HFFc6 (cell line): ENCODE data around the gene PILRB. TPM values are rescaled to one million over a fixed set of nuclear protein-coding genes. Genes with fewer than 3 reads are reported as not detected.

ENCODE experiments used
- DNase-seq: peaks from one replicate; pipeline ENCODE4 v3.0.0-alpha.2; 2018
- H3K27ac Mint-ChIP-seq: 2 replicates; pipeline ENCODE4 v1.8.0; 2020; ENCODE audit warnings: mild to moderate bottlenecking, mixed read lengths
- H3K27me3 Mint-ChIP-seq: 2 replicates; pipeline ENCODE4 v1.8.0; 2021; ENCODE audit warnings: mild to moderate bottlenecking, moderate library complexity, mixed read lengths; ENCODE audit not compliant: insufficient read depth
- H3K36me3 Mint-ChIP-seq: 2 replicates; pipeline ENCODE4 v1.8.0; 2021; ENCODE audit warnings: low read depth, mixed read lengths
- H3K4me1 Mint-ChIP-seq: 2 replicates; pipeline ENCODE4 v1.8.0; 2020; ENCODE audit warnings: low read depth, mixed read lengths
- H3K4me3 Mint-ChIP-seq: 2 replicates; pipeline ENCODE4 v1.8.0; 2020; ENCODE audit warnings: mild to moderate bottlenecking, moderate library complexity, mixed read lengths
- H3K9me3 Mint-ChIP-seq: 2 replicates; pipeline ENCODE4 v1.8.0; 2020; ENCODE audit warnings: mild to moderate bottlenecking, mixed read lengths
- total RNA-seq, 6 experiments: library from RNA; stranded (reverse); fragmentation: NEBNext Ultra II Directional; extraction: Animal tissue kit (Norgen Biotek cat#: 25700); gene quantifications; 2 replicates in 1 of 6; 3 replicates in 5 of 6; pipeline ENCODE4 v1.2.3, GENCODE V29; 2021
- TF ChIP-seq, protein P1 (sequence below): fragments of 200-600 bp; sonication (generic); IDR thresholded peaks from 2 replicates; pipeline ENCODE4 v1.5.0; 2021; ENCODE audit warnings: antibody characterized with exemption, mild to moderate bottlenecking

PILRB gene
- total RNA-seq, 6 experiments from 2014 or later = 7.0 to 12.6 (median 10.6) TPM

DNA sequence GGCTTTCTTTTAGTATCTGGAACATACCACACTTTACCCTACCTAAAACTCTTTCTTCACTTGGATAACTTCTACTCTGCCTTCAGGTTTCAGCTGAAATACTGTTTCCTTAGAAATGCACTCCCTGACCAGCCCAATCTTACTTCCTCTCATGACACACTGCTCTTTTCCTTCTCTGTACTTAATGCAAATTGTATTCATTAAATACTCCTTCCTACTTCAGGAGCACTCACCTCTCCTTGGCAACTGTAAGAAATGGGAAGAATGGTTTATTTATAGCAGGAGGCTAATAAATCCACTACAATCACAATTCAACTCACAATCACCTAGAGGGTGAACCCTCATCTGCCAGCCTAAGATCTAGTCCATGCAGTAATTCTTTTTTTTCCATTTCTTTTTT is 55.4 kb downstream of the PILRB start:
- H3K9me3 Mint-ChIP-seq = no peaks in the 10 kb centered on the region
- H3K36me3 Mint-ChIP-seq = no peaks in the 10 kb centered on the region
- H3K4me1 Mint-ChIP-seq = no peaks in the 10 kb centered on the region
- no peak overlapping the region for H3K27ac Mint-ChIP-seq
- H3K4me3 Mint-ChIP-seq = no peak overlapping the region
- H3K27me3 Mint-ChIP-seq = peaks cover 6% of the 10 kb centered on the region; the same call in 1 of the 2 replicates
- no peak for DNase-seq
- TF ChIP-seq, protein P1, sequence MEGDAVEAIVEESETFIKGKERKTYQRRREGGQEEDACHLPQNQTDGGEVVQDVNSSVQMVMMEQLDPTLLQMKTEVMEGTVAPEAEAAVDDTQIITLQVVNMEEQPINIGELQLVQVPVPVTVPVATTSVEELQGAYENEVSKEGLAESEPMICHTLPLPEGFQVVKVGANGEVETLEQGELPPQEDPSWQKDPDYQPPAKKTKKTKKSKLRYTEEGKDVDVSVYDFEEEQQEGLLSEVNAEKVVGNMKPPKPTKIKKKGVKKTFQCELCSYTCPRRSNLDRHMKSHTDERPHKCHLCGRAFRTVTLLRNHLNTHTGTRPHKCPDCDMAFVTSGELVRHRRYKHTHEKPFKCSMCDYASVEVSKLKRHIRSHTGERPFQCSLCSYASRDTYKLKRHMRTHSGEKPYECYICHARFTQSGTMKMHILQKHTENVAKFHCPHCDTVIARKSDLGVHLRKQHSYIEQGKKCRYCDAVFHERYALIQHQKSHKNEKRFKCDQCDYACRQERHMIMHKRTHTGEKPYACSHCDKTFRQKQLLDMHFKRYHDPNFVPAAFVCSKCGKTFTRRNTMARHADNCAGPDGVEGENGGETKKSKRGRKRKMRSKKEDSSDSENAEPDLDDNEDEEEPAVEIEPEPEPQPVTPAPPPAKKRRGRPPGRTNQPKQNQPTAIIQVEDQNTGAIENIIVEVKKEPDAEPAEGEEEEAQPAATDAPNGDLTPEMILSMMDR = no peak

DNA sequence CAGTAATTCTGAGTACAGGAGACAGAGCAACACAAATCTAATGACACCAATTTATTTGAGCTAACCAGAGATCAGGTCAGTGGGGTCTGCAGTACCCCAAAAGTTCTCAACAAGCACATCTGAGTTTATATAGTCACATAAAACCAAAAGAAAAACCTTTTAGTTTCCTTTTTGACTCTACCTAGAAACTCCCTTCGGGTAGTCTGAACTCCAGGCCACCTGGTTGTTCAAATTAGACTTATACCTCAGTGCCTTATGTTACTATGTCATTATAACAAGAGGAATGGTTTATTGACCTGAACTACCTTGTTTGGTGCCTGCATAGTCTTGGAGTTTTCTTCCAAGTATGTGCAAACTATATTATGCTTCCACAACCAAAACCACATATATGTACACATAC is 56.0 kb downstream of the PILRB start:
- no peaks in the 10 kb centered on the region for H3K9me3 Mint-ChIP-seq
- no peak overlapping the region for H3K4me3 Mint-ChIP-seq
- H3K27me3 Mint-ChIP-seq = peaks cover 6% of the 10 kb centered on the region; the same call in 1 of the 2 replicates
- H3K36me3 Mint-ChIP-seq = no peaks in the 10 kb centered on the region
- DNase-seq = no peak
- TF ChIP-seq, protein P1 = no peak
- H3K27ac Mint-ChIP-seq = no peak overlapping the region
- no peaks in the 10 kb centered on the region for H3K4me1 Mint-ChIP-seq

DNA sequence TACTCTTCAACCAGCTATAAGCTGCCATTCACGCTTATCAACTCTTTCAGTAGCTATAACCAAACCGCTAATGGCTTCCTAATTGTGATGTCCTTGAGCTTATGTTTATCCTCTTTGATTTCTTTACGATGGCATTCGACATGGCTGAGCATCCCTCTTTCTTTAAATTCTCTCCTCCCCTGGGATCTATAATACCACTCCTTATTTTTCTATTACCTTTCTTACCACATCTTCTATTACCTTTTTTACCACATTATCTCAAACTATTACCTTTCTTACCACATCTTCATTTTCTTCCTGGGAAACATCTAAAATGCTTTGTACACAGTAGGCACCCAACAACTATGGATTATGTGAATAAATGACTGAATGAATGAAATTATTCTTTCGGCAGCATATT is 57.5 kb downstream of the PILRB start:
- TF ChIP-seq, protein P1 = no peak
- no peaks in the 10 kb centered on the region for H3K36me3 Mint-ChIP-seq
- no peaks in the 10 kb centered on the region for H3K4me1 Mint-ChIP-seq
- no peak overlapping the region for H3K27ac Mint-ChIP-seq
- no peak for DNase-seq
- H3K27me3 Mint-ChIP-seq = peaks cover 6% of the 10 kb centered on the region; the same call in 1 of the 2 replicates
- H3K4me3 Mint-ChIP-seq = no peak overlapping the region
- H3K9me3 Mint-ChIP-seq = no peaks in the 10 kb centered on the region

Other genes starting within 250 kb of the PILRB start
- gene TAF6, start 238.8 kb upstream of the PILRB start, total RNA-seq = 10 to 100 TPM; 66.4 to 78.6 (median 77.4) TPM
- 10 to 100 TPM; 24.4 to 32.4 (median 26.3) TPM for gene CNPY4, start 238.5 kb upstream of the PILRB start, total RNA-seq
- gene MBLAC1, start 231.2 kb upstream of the PILRB start, total RNA-seq = 1 to 10 TPM; 2.3 to 3.0 (median 2.5) TPM
- gene LAMTOR4, start 209.2 kb upstream of the PILRB start, total RNA-seq = 100 to 1,000 TPM in 5 of 6 experiments, 10 to 100 TPM in 1; 99.5 to 137 (median 110) TPM
- 10 to 100 TPM; 19.1 to 23.4 (median 21.7) TPM for gene TRAPPC14, start 199.4 kb upstream of the PILRB start, total RNA-seq
- gene GAL3ST4, start 189.5 kb upstream of the PILRB start, total RNA-seq = 1 to 10 TPM; 5.1 to 8.6 (median 7.1) TPM
- 1 to 10 TPM in 3 of 6 experiments, under 1 TPM in 3; 0.57 to 1.4 (median 0.86) TPM for gene GPC2, start 180.7 kb upstream of the PILRB start, total RNA-seq
- gene STAG3, start 180.2 kb upstream of the PILRB start, total RNA-seq = under 1 TPM; 0.24 to 0.91 (median 0.43) TPM
- gene PVRIG, start 138.2 kb upstream of the PILRB start, total RNA-seq = under 1 TPM in 4 of 6 experiments, not detected in 2; 0.51 to 0.87 (median 0.61) TPM
- not detected for gene SPDYE3, start 50.4 kb upstream of the PILRB start, total RNA-seq
- under 1 TPM in 4 of 6 experiments, not detected in 2; 0.30 to 0.34 (median 0.31) TPM for gene PILRA, start 15.4 kb downstream of the PILRB start, total RNA-seq
- gene ZCWPW1, start 70.6 kb downstream of the PILRB start, total RNA-seq = 1 to 10 TPM in 4 of 6 experiments, under 1 TPM in 2; 0.55 to 1.7 (median 1.2) TPM
- gene MEPCE, start 71.7 kb downstream of the PILRB start, total RNA-seq = 10 to 100 TPM; 38.7 to 42.9 (median 41.2) TPM
- 10 to 100 TPM; 22.9 to 33.6 (median 26.5) TPM for gene PPP1R35, start 78.4 kb downstream of the PILRB start, total RNA-seq
- 1 to 10 TPM in 3 of 6 experiments, under 1 TPM in 3; 0.66 to 1.6 (median 1.0) TPM for gene SPACDR, start 106.1 kb downstream of the PILRB start, total RNA-seq
- 10 to 100 TPM; 50.6 to 54.5 (median 51.7) TPM for gene TSC22D4, start 121.1 kb downstream of the PILRB start, total RNA-seq
- under 1 TPM; 0.50 to 0.99 (median 0.86) TPM for gene NYAP1, start 125.8 kb downstream of the PILRB start, total RNA-seq
- 10 to 100 TPM; 14.4 to 21.4 (median 18.9) TPM for gene AGFG2, start 181.1 kb downstream of the PILRB start, total RNA-seq
- gene SAP25, start 215.8 kb downstream of the PILRB start, total RNA-seq = under 1 TPM in 3 of 6 experiments, not detected in 3; 0.40 to 0.87 (median 0.55) TPM
- gene LRCH4, start 228.0 kb downstream of the PILRB start, total RNA-seq = 10 to 100 TPM; 34.7 to 40.6 (median 38.5) TPM
- gene FBXO24, start 228.2 kb downstream of the PILRB start, total RNA-seq = under 1 TPM; 0.20 to 0.47 (median 0.28) TPM
- 100 to 1,000 TPM; 291 to 396 (median 388) TPM for gene PCOLCE, start 244.2 kb downstream of the PILRB start, total RNA-seq